CD4-positive, alpha-beta memory T cell (primary cell): ENCODE results near the gene THAP7. TPM values are rescaled to one million over a fixed set of nuclear protein-coding genes. Genes with fewer than 3 reads are reported as not detected.

Source experiments
- CTCF ChIA-PET: fragments of 350-600 bp; sonication (Branson Sonifier 250); formaldehyde crosslinking; loops from one replicate; lab custom pipeline; 2021; ENCODE audit warnings: inconsistent platforms; ENCODE audit not compliant: partially characterized antibody; lab: Charles Lee
- POLR2A ChIA-PET: fragments of 350-600 bp; sonication (Branson Sonifier 250); formaldehyde crosslinking; loops from one replicate; lab custom pipeline; 2021; ENCODE audit not compliant: partially characterized antibody; lab: Charles Lee
- DNase-seq, 5 donors: peaks; one replicate each; pipeline versions ENCODE4 v3.0.0 to v3.0.0-alpha.2; 2020 to 2022; ENCODE audit warnings: mixed read lengths in 1 of 5
- H3K27ac ChIP-seq: one replicate; pipeline ENCODE4 v1.7.0; 2013; ENCODE audit warnings: low read depth, low read length
- H3K27me3 ChIP-seq: 2 replicates; pipeline ENCODE4 v1.7.0; 2013; ENCODE audit warnings: mild to moderate bottlenecking, low read length, moderate library complexity; ENCODE audit not compliant: insufficient read depth
- H3K36me3 ChIP-seq: 2 replicates; pipeline ENCODE4 v1.7.0; 2013; ENCODE audit warnings: mild to moderate bottlenecking, low read length, moderate library complexity; ENCODE audit not compliant: insufficient read depth
- H3K4me1 ChIP-seq: 2 replicates; pipeline ENCODE4 v1.7.0; 2013; ENCODE audit warnings: mild to moderate bottlenecking, low read length, moderate library complexity; ENCODE audit not compliant: insufficient read depth
- H3K4me3 ChIP-seq, 2 donors: one replicate each; pipeline ENCODE4 v1.7.0; 2013; ENCODE audit warnings: low read length in 2 of 2, mild to moderate bottlenecking in 1 of 2
- H3K9me3 ChIP-seq, 2 donors: one replicate each; pipeline ENCODE4 v1.7.0; 2013; ENCODE audit warnings: low read length in 2 of 2, control low read depth in 1 of 2; ENCODE audit not compliant: control insufficient read depth in 1 of 2
- H3K27ac Mint-ChIP-seq, 7 donors: one replicate each; pipeline ENCODE4 v1.8.0; 2020 to 2021; ENCODE audit warnings: mixed read lengths in 7 of 7, mild to moderate bottlenecking in 6 of 7, inconsistent platforms in 3 of 7, moderate library complexity in 3 of 7
- H3K27me3 Mint-ChIP-seq, 2 donors: one replicate each; pipeline ENCODE4 v1.8.0; 2020 to 2021; ENCODE audit warnings: mixed read lengths in 2 of 2
- H3K36me3 Mint-ChIP-seq, 2 donors: one replicate each; pipeline ENCODE4 v1.8.0; 2020 to 2021; ENCODE audit warnings: mixed read lengths in 2 of 2, inconsistent platforms in 1 of 2, mild to moderate bottlenecking in 1 of 2
- H3K4me1 Mint-ChIP-seq, 4 donors: one replicate each; pipeline ENCODE4 v1.8.0; 2020 to 2021; ENCODE audit warnings: mixed read lengths in 4 of 4, mild to moderate bottlenecking in 1 of 4
- H3K4me3 Mint-ChIP-seq, 8 donors: one replicate each; pipeline ENCODE4 v1.8.0; 2020 to 2021; ENCODE audit warnings: mixed read lengths in 8 of 8, mild to moderate bottlenecking in 7 of 8, moderate library complexity in 6 of 8, inconsistent platforms in 3 of 8
- H3K9me3 Mint-ChIP-seq, 8 donors: one replicate each; pipeline ENCODE4 v1.8.0; 2020 to 2021; ENCODE audit warnings: mixed read lengths in 8 of 8, mild to moderate bottlenecking in 5 of 8, inconsistent platforms in 3 of 8, moderate library complexity in 1 of 8
- intact Hi-C: fragments of 100-400 bp; cut with micrococcal nuclease; formaldehyde crosslinking; loops from one replicate; pipeline ENCODE4 v1.15.1; 2023
- polyA plus RNA-seq, 2 donors: library from polyadenylated mRNA; unstranded; fragments of 300-500 nt; fragmentation: Illumina TruSeq; gene quantifications; one replicate each; pipeline ENCODE4 v1.2.3, GENCODE V29; 2021
- total RNA-seq, 2 experiments: library from RNA; stranded (reverse); gene quantifications; one replicate each; pipeline ENCODE4 v1.2.3, GENCODE V29; 2021

The THAP7 gene
- total and polyA plus RNA-seq, 4 experiments from 2014 or later: 45.9 to 65.0 (median 53.6) TPM

GRCh38 chr22:21000207-21000986, 1.5 kb downstream of the THAP7 start:
- Histone ChIP-seq H3K27ac (peak overlapping the region; percentile 95), H3K9me3 (no peaks in the 10 kb centered on the region), H3K4me1 (peaks cover 34% of the 10 kb centered on the region), H3K27me3 (no peaks in the 10 kb centered on the region), H3K36me3 (peaks cover 24% of the 10 kb centered on the region), H3K4me3 (peak overlapping the region; percentile 79 to 92)
- intact Hi-C loops: loop anchor here (2.0 to 5.0 kb wide), 2 partner anchors 142 to 627 kb away; partner anchors contain the start of genes PI4KA and SNAP29
- Mint-ChIP-seq H3K27ac (peak overlapping the region; percentile 98 to 100 (median 100)), H3K4me1 (peaks cover 13 to 54% (median 24%) of the 10 kb centered on the region in 4 donors), H3K9me3 (peaks cover 0 to 3% (median 0%) of the 10 kb centered on the region in 8 donors), H3K4me3 (peak overlapping the region; percentile 88 to 98 (median 96)), H3K27me3 (no peaks in the 10 kb centered on the region), H3K36me3 (peaks cover 0 to 37% of the 10 kb centered on the region in 2 donors)
- POLR2A ChIA-PET: interaction anchor here (0.6 to 5.1 kb wide), 6 partner anchors 10 to 141 kb away, joined by 3 to 48 read pairs (median 10); partner anchors contain the start of genes LZTR1 and P2RX6
- CTCF ChIA-PET: interaction anchor here (0.7 kb wide), 2 partner anchors 13 to 14 kb away, joined by 3 to 4 read pairs; no protein-coding TSS in a partner anchor
- no peak for DNase-seq

- DNase-seq: no peak
- POLR2A ChIA-PET: interaction anchor here (1.2 to 5.1 kb wide), 5 partner anchors 9 to 18 kb away, joined by 4 to 45 read pairs (median 11); partner anchors contain the start of gene LZTR1
Observed at GRCh38 chr22:20999350-21000206, 2.3 kb downstream of the THAP7 start.

GRCh38 chr22:20998411-20999336, 3.2 kb downstream of the THAP7 start:
- ChIA-PET POLR2A (interaction anchor here (1.2 to 2.5 kb wide), 3 partner anchors 8 to 17 kb away, joined by 4 to 13 read pairs (median 11); partner anchors contain the start of gene LZTR1), CTCF (no interaction called here)
- H3K4me1 Mint-ChIP-seq: peaks cover 13 to 52% (median 24%) of the 10 kb centered on the region in 4 donors
- no peaks in the 10 kb centered on the region for H3K27me3 ChIP-seq
- H3K36me3 ChIP-seq: peaks cover 24% of the 10 kb centered on the region
- H3K27me3 Mint-ChIP-seq: no peaks in the 10 kb centered on the region
- H3K4me3 Mint-ChIP-seq: peak overlapping the region in 3 of 8 donors; percentile 12 to 49 (median 13)
- H3K9me3 Mint-ChIP-seq: peaks cover 0 to 3% (median 0%) of the 10 kb centered on the region in 8 donors
- no peak for DNase-seq
- H3K27ac ChIP-seq: no peak overlapping the region
- H3K36me3 Mint-ChIP-seq: peaks cover 0 to 39% of the 10 kb centered on the region in 2 donors
- intact Hi-C loops: no loop called here
- peaks cover 31% of the 10 kb centered on the region for H3K4me1 ChIP-seq
- no peak overlapping the region for H3K4me3 ChIP-seq
- H3K27ac Mint-ChIP-seq: peak overlapping the region in 6 of 7 donors; percentile 32 to 80 (median 58)
- H3K9me3 ChIP-seq: no peaks in the 10 kb centered on the region

More at GRCh38 chr22:20999350-21000206, 2.3 kb downstream of the THAP7 start:
- no peaks in the 10 kb centered on the region for H3K27me3 ChIP-seq
- H3K4me3 ChIP-seq: no peak overlapping the region
- no peaks in the 10 kb centered on the region for H3K27me3 Mint-ChIP-seq
- H3K27ac ChIP-seq: peak overlapping the region; percentile 95
- intact Hi-C loops: loop anchor here (2.0 to 5.0 kb wide), 2 partner anchors 141 to 628 kb away; partner anchors contain the start of genes PI4KA and SNAP29
- no peaks in the 10 kb centered on the region for H3K9me3 ChIP-seq
- peaks cover 24% of the 10 kb centered on the region for H3K36me3 ChIP-seq
- H3K4me3 Mint-ChIP-seq: peak overlapping the region in 4 of 8 donors; percentile 95 to 98 (median 96)
- H3K9me3 Mint-ChIP-seq: peaks cover 0 to 3% (median 0%) of the 10 kb centered on the region in 8 donors
- CTCF ChIA-PET: interaction anchor here (0.7 kb wide), 1 partner anchor 13 kb away, joined by 4 read pairs; no protein-coding TSS in a partner anchor
- peaks cover 13 to 54% (median 24%) of the 10 kb centered on the region in 4 donors for H3K4me1 Mint-ChIP-seq
- H3K36me3 Mint-ChIP-seq: peaks cover 0 to 39% of the 10 kb centered on the region in 2 donors
- peak overlapping the region in 4 of 7 donors; percentile 15 to 100 (median 100) for H3K27ac Mint-ChIP-seq
- H3K4me1 ChIP-seq: peaks cover 34% of the 10 kb centered on the region

GRCh38 chr22:20997536-20998257, 4.2 kb downstream of the THAP7 start:
- Mint-ChIP-seq H3K9me3 (peaks cover 0 to 3% (median 0%) of the 10 kb centered on the region in 8 donors), H3K27me3 (no peaks in the 10 kb centered on the region), H3K4me1 (peaks cover 9 to 42% (median 16%) of the 10 kb centered on the region in 4 donors), H3K27ac (peak overlapping the region in 3 of 7 donors; percentile 36 to 68 (median 66)), H3K4me3 (no peak overlapping the region), H3K36me3 (peaks cover 0 to 43% of the 10 kb centered on the region in 2 donors)
- no peak for DNase-seq
- peaks cover 21% of the 10 kb centered on the region for H3K4me1 ChIP-seq
- POLR2A ChIA-PET: interaction anchor here (2.5 kb wide), 1 partner anchor 16 kb away, joined by 11 read pairs; the partner anchor contains the start of gene LZTR1
- no peaks in the 10 kb centered on the region for H3K27me3 ChIP-seq
- CTCF ChIA-PET: no interaction called here
- intact Hi-C loops: no loop called here
- H3K4me3 ChIP-seq: no peak overlapping the region
- H3K9me3 ChIP-seq: no peaks in the 10 kb centered on the region
- peaks cover 25% of the 10 kb centered on the region for H3K36me3 ChIP-seq
- H3K27ac ChIP-seq: no peak overlapping the region

- no peaks in the 10 kb centered on the region for H3K27me3 Mint-ChIP-seq
- peaks cover 7 to 34% (median 15%) of the 10 kb centered on the region in 4 donors for H3K4me1 Mint-ChIP-seq
- peaks cover 0 to 3% (median 0%) of the 10 kb centered on the region in 8 donors for H3K9me3 Mint-ChIP-seq
- DNase-seq: no peak
- Histone ChIP-seq H3K4me1 (peaks cover 20% of the 10 kb centered on the region), H3K27me3 (no peaks in the 10 kb centered on the region), H3K4me3 (no peak overlapping the region), H3K36me3 (peaks cover 34% of the 10 kb centered on the region), H3K9me3 (no peaks in the 10 kb centered on the region), H3K27ac (no peak overlapping the region)
- no peak overlapping the region for H3K4me3 Mint-ChIP-seq
- ChIA-PET POLR2A (interaction anchor here (2.5 kb wide), 1 partner anchor 15 kb away, joined by 11 read pairs; the partner anchor contains the start of gene LZTR1), CTCF (no interaction called here)
- H3K27ac Mint-ChIP-seq: peak overlapping the region in 1 of 7 donors; percentile 68
- intact Hi-C loops: no loop called here
- peaks cover 0 to 41% of the 10 kb centered on the region in 2 donors for H3K36me3 Mint-ChIP-seq
Observed at GRCh38 chr22:20996598-20997535, 5.1 kb downstream of the THAP7 start.
